Kidney epithelial cell (primary cell): ENCODE data around the gene CPSF2. TPM values are rescaled to one million over a fixed set of nuclear protein-coding genes. Genes with fewer than 3 reads are reported as not detected.

ENCODE experiments used
- DNase-seq: peaks from one replicate; pipeline ENCODE4 v3.0.0-alpha.2; 2010; ENCODE audit warnings: low read depth
- H3K27me3 ChIP-seq: 2 replicates; pipeline ENCODE4 v1.6.0; 2011; ENCODE audit warnings: low read length; ENCODE audit not compliant: control insufficient read depth, insufficient read depth
- H3K36me3 ChIP-seq: 2 replicates; pipeline ENCODE4 v1.5.1; 2011; ENCODE audit warnings: low read length; ENCODE audit not compliant: control insufficient read depth, insufficient read depth
- H3K4me3 ChIP-seq: 2 replicates; pipeline ENCODE4 v1.5.1; 2011; ENCODE audit warnings: low read depth, mild to moderate bottlenecking, control low read depth, low read length
- total RNA-seq: library from RNA; depleted of rRNA; stranded (reverse); fragments of >200 nt; gene quantifications from 2 replicates; pipeline ENCODE4 v1.2.3, GENCODE V29; 2015
- TF ChIP-seq, protein P1 (sequence below): IDR thresholded peaks from 2 replicates; pipeline ENCODE4 v1.5.1; 2011; ENCODE audit warnings: mild to moderate bottlenecking, moderate library complexity, low read length, control low read depth, inconsistent platforms; ENCODE audit not compliant: insufficient read depth, poor library complexity, severe bottlenecking

The CPSF2 gene
- total RNA-seq, 1 donor from 2014 or later: 56.7 TPM

DNA sequence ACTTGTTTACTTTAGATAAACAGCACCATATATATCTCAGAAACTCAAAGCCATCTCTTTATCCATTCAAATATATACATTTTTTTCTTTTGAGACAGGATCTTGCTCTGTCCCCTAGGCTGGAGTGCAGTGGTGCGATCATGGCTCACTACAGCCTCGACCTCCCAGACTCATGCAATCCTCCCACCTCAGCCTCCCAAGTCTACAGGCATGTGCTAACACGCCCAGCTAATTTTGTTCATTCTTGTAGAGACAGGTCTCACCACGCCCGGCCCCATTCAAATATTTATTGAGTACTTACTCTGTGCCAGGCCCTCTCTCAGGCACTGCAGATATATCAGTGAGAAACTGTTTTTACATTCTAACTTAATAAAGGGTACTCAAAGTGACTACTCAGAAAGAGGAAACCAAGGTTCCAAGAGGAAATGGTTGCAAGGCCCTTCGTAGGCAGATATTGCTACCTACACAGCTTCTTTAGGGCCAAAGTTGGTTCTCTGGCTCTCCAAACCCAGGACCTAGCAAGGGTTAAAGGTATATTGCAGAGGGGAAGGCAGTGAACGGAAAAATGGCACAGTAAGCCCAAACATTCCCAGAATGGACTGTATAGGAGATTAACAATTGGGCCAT lies 18.3 kb upstream of the CPSF2 start:
- TF ChIP-seq, protein P1, sequence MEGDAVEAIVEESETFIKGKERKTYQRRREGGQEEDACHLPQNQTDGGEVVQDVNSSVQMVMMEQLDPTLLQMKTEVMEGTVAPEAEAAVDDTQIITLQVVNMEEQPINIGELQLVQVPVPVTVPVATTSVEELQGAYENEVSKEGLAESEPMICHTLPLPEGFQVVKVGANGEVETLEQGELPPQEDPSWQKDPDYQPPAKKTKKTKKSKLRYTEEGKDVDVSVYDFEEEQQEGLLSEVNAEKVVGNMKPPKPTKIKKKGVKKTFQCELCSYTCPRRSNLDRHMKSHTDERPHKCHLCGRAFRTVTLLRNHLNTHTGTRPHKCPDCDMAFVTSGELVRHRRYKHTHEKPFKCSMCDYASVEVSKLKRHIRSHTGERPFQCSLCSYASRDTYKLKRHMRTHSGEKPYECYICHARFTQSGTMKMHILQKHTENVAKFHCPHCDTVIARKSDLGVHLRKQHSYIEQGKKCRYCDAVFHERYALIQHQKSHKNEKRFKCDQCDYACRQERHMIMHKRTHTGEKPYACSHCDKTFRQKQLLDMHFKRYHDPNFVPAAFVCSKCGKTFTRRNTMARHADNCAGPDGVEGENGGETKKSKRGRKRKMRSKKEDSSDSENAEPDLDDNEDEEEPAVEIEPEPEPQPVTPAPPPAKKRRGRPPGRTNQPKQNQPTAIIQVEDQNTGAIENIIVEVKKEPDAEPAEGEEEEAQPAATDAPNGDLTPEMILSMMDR: no peak
- no peak for DNase-seq
- H3K36me3 ChIP-seq: no peaks in the 10 kb centered on the region
- H3K27me3 ChIP-seq: no peaks in the 10 kb centered on the region
- no peak overlapping the region for H3K4me3 ChIP-seq

DNA sequence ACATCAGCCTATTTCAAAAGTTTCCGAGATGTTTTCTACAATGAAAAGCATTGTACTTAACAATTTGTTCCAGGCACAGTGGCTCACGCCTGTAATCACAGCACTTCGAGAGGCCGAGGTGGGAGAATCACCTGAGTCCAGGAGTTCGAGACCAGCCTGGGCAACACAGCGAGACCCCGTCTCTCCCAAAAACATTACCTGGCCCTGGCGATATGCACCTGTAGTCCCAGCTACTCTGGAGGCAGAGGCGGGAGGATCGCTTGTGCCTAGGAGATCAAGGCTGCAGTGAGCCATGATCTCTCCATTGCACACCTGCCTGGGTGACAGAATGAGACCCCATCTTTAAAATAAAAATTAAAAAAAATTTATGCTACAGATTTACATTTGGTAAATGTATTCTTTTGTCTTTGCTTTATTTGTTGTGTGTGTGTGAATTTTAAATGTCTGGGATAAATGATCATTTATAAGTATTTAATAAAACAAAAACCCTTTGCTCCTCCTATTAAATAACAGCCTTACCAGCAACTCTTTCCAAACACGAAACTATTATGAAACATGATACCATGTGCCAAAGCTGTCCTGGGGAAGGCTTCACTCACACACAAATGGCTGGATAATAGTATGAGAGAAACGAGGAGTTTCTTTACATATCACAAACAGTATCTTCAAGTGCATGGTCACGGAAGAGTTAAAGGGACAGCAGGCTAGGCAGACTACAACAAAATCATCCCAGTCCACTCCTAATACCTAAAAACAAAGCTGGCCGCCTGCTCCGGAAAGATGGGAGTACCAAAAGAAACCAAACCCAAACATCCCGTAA lies 16.5 kb upstream of the CPSF2 start:
- Histone ChIP-seq H3K27me3 (no peaks in the 10 kb centered on the region), H3K36me3 (no peaks in the 10 kb centered on the region), H3K4me3 (peak overlapping the region; percentile 95)
- DNase-seq: no peak
- TF ChIP-seq, protein P1: no peak

DNA sequence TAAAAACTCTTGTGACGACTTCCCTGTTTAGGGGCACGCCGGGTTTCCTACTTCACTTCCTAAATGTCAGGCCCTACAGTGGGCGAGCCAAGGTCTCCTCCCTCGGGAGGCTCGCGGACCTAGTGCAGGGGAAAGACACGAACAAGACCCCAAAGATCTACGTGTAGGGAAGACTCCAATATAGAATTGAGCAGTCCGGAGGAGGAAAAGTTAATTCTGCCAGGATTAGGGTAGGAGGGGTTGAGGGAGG lies 16.0 kb upstream of the CPSF2 start:
- no peak for DNase-seq
- TF ChIP-seq, protein P1: no peak
- H3K27me3 ChIP-seq: no peaks in the 10 kb centered on the region

DNA sequence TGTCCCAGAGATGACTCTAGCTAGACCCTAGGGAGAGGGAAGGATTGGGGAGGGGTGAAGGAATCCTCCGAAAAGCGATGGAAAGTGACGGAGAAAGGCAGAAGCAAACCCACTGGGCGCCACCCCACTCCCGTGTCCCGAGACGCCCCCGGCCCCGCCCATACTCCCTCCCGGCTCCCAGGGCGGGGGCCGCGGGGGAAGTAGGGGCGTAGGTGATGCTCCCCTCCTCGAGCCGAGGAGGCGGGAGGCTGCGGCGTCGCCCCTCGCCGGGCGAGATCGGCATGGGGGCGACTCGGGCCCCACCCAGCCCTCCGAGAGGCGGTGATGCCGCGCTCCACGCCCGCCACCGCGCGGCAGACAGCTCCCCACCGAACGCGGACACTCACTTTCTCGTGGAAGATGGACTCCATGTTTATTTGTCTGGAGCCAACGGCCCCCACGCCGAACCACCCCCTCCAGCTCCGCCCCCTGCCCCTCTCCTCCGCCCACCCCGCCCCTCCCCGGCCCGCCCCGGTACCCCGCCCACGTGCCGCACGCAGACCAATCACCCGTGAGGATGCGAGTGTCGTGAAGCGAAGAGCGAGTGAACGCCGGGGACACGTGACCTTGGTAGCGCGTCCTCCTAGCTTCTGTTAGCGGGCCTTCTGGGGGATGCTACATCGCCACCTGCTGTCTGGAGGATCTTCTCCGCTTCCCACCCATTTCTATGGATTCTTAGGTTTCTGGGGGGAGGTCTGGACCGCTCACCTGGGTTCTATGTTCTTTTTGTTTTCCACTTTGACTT lies 15.4 kb upstream of the CPSF2 start, which contains the start of gene ATXN3:
Gene ATXN3 (minus strand): TSS at position 440 of the 784 bp plus-strand sequence. CDS start 30 bp downstream, at position 410.
- peak; percentile 93 for DNase-seq
- TF ChIP-seq, protein P1: peak; percentile 85

More for the DNA sequence above, 16.0 kb upstream of the CPSF2 start:
- Histone ChIP-seq H3K36me3 (no peaks in the 10 kb centered on the region), H3K4me3 (peak overlapping the region; percentile 95)

DNA sequence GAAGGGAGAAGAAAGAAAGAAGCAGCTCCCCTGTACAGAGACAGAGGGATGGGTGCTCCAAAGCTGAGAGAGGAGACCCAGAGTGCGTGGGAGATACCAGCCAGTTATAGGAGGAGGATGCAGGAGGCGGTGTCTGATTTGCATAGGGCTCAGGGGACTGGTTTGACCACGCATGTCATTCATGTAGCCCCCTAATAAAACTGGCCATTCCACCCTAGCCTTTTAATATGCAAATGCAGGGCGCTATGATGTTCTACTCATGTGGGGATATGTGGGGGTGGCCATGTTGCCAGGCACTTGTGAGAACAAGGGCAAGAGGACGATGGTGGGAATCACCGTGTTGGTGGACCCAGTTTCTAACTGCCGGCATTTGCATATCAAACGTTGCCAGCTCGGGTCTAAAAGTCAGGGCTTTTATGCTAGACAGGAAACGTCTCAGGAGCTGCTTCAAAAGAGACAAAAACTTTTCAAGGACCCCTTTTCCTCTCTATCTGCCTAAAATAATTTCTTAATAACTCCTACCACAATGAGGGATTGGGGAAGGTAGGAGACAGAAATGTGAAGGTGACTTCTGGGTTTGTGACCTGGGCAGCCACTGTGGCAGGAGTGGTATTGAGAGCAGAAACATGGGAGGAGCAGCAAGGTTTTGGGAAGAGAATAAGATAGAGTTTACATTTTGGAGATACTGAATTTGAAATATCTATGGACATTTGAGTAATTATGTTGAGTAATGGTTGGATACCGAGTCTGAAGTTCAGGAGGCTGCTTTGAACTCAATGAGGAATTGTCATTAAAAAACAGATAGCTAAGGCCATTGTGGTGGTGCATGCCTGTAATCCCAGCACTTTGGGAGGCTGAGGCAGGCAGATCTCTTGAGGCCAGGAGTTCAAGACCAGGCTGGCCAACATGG lies 13.2 kb upstream of the CPSF2 start:
- H3K27me3 ChIP-seq: no peaks in the 10 kb centered on the region
- TF ChIP-seq, protein P1: no peak
- no peak for DNase-seq
- H3K36me3 ChIP-seq: no peaks in the 10 kb centered on the region
- H3K4me3 ChIP-seq: no peak overlapping the region

More for the DNA sequence above, 15.4 kb upstream of the CPSF2 start, which contains the start of gene ATXN3:
- Histone ChIP-seq H3K36me3 (no peaks in the 10 kb centered on the region), H3K4me3 (peak within 1 kb of the TSS; percentile 95), H3K27me3 (no peaks in the 10 kb centered on the region)
